Suprapubic skin (tissue), 3 donors: ENCODE results near the gene ARSK.

Experiments used
- CTCF ChIP-seq, 2 donors: fragments of 200-600 bp in 1 of 2; fragments of 450-650 bp in 1 of 2; sonication (generic) in 1 of 2; IDR thresholded peaks; one replicate each; pipeline ENCODE4 v1.5.1; 2016 to 2019; ENCODE audit warnings: antibody characterized with exemption in 2 of 2, mild to moderate bottlenecking in 1 of 2, moderate library complexity in 1 of 2
- POLR2A ChIP-seq, 2 donors: fragments of 450-650 bp; IDR thresholded peaks; one replicate each; pipeline ENCODE4 v1.6.1; 2017; ENCODE audit warnings: antibody characterized with exemption in 2 of 2, mild to moderate bottlenecking in 2 of 2, moderate library complexity in 2 of 2

GRCh38 chr5:95524423-95524822, 30.5 kb upstream of the ARSK start:
- TF ChIP-seq CTCF (IDR thresholded peaks at IDR 0.05) = no peak
- no peak for TF ChIP-seq POLR2A (IDR thresholded peaks at IDR 0.05)
